Adrenal gland (tissue), 5 donors: ENCODE data around the gene SNRNP200.

Experiments
- POLR2A ChIP-seq, 2 donors: fragments of 450-650 bp; IDR thresholded peaks; one replicate each; pipeline ENCODE4 v1.6.1; 2017; ENCODE audit warnings: antibody characterized with exemption in 2 of 2, mild to moderate bottlenecking in 2 of 2, moderate library complexity in 1 of 2
- TF ChIP-seq, protein P1 (sequence below), 6 experiments: fragments of 450-650 bp in 4 of 6; fragments of 200-600 bp in 2 of 6; sonication (generic) in 1 of 6; IDR thresholded peaks; 1 replicate in 5 of 6; 2 replicates in 1 of 6; pipeline versions ENCODE4 v1.5.1 to v1.8.0; 2016 to 2021; ENCODE audit warnings: antibody characterized with exemption in 6 of 6, mild to moderate bottlenecking in 2 of 6, moderate library complexity in 1 of 6
- donor health status: DM: no; HTN: no; CAD: no.

DNA sequence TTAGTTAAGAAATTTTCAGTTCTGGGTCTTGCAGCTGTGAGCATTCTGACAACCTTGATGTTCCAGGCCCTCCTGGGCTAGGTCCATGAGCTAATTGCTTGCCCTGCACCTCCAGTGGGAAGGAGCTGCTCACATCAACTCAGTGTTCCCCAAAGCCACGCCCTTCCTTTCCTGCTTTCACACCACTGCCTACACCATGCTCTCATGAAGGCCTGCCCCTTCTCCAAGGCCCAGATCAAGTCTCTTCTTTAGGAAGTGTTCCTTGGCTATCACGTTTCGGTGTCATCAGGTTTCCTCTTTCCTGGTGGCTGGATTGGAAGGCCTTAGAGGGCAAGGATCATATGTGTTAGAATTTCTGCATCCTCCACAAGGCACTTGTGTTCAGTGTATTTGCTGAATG, 58.3 kb downstream of the SNRNP200 start:
- TF ChIP-seq, protein P1, sequence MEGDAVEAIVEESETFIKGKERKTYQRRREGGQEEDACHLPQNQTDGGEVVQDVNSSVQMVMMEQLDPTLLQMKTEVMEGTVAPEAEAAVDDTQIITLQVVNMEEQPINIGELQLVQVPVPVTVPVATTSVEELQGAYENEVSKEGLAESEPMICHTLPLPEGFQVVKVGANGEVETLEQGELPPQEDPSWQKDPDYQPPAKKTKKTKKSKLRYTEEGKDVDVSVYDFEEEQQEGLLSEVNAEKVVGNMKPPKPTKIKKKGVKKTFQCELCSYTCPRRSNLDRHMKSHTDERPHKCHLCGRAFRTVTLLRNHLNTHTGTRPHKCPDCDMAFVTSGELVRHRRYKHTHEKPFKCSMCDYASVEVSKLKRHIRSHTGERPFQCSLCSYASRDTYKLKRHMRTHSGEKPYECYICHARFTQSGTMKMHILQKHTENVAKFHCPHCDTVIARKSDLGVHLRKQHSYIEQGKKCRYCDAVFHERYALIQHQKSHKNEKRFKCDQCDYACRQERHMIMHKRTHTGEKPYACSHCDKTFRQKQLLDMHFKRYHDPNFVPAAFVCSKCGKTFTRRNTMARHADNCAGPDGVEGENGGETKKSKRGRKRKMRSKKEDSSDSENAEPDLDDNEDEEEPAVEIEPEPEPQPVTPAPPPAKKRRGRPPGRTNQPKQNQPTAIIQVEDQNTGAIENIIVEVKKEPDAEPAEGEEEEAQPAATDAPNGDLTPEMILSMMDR (IDR thresholded peaks at IDR 0.05) = no peak
- no peak for TF ChIP-seq POLR2A (IDR thresholded peaks at IDR 0.05)
